Stomach (tissue), 4 donors: ENCODE measurements around the gene IPO11.

Experiments
- CTCF ChIP-seq, 7 experiments: fragments of 450-650 bp in 4 of 7; fragments of 200-600 bp in 3 of 7; sonication (generic) in 3 of 7; IDR thresholded peaks; one replicate each; pipeline ENCODE4 v1.5.1; 2016 to 2019; ENCODE audit warnings: antibody characterized with exemption in 7 of 7, control low read depth in 2 of 7, mild to moderate bottlenecking in 1 of 7
- EP300 ChIP-seq: sonication (generic); formaldehyde crosslinking; IDR thresholded peaks from one replicate; pipeline ENCODE4 v1.6.1; 2017; ENCODE audit warnings: antibody characterized with exemption
- POLR2A ChIP-seq, 4 donors: fragments of 450-650 bp; IDR thresholded peaks; one replicate each; pipeline ENCODE4 v1.6.1; 2016; ENCODE audit warnings: antibody characterized with exemption in 4 of 4, control low read depth in 2 of 4, mild to moderate bottlenecking in 1 of 4, moderate library complexity in 1 of 4
- POLR2AphosphoS5 ChIP-seq, 3 donors: sonication (generic); formaldehyde crosslinking; IDR thresholded peaks; one replicate each; pipeline ENCODE4 v1.6.1; 2016; ENCODE audit warnings: antibody characterized with exemption in 3 of 3

DNA sequence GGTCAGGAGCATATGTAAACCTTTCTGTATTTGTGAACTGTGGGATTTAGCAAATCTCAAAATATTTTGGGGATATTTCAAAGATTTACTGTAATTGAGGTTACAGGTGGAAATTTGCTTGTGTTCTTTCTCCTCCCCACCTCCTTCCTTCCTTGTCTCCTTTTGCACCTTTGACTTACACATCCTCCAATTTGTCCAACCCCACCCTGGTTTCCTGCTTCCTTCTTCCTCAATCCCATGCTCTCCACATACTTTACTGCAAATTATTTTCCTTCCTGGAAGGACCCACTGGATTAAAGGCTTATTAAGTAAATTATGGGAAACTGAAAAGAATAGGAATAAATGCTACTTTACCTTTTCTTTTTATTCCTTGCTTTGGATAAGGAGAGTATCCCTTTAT, 91.6 kb downstream of the IPO11 start:
- TF ChIP-seq CTCF (IDR thresholded peaks at IDR 0.05), result no peak
- no peak for TF ChIP-seq EP300
- no peak for TF ChIP-seq POLR2A (IDR thresholded peaks at IDR 0.05)
- no peak for TF ChIP-seq POLR2AphosphoS5 (IDR thresholded peaks at IDR 0.05)
